Naive B cell (primary cell): ENCODE measurements around the gene TMEM191C. TPM values are rescaled to one million over a fixed set of nuclear protein-coding genes. Genes with fewer than 3 reads are reported as not detected.
"Not testable (repeated sequence)": the region's sequence is repeated elsewhere in the genome, so short reads cannot be mapped to it uniquely, and the experiment has no call there.

Experiments
- ATAC-seq, 2 donors: fragments of 150-1000 bp; cut with Tn5 transposase; 2 replicates each; pipeline ENCODE4 v1.10.0; 2021; ENCODE audit warnings: low read depth in 2 of 2, mild to moderate bottlenecking in 2 of 2, moderate library complexity in 2 of 2
- DNase-seq: peaks from one replicate; pipeline ENCODE4 v3.0.0; 2022
- H3K27ac Mint-ChIP-seq, 6 donors: one replicate each; pipeline ENCODE4 v1.8.0; 2020 to 2022; ENCODE audit warnings: mild to moderate bottlenecking in 6 of 6, mixed read lengths in 6 of 6, moderate library complexity in 5 of 6, inconsistent platforms in 2 of 6
- H3K27me3 Mint-ChIP-seq, 3 donors: one replicate each; pipeline ENCODE4 v1.8.0; 2021 to 2022; ENCODE audit warnings: mixed read lengths in 3 of 3, mild to moderate bottlenecking in 1 of 3
- H3K36me3 Mint-ChIP-seq, 2 donors: one replicate each; pipeline ENCODE4 v1.8.0; 2020 to 2022; ENCODE audit warnings: mixed read lengths in 2 of 2, inconsistent platforms in 1 of 2, mild to moderate bottlenecking in 1 of 2
- H3K4me1 Mint-ChIP-seq, 3 donors: one replicate each; pipeline ENCODE4 v1.8.0; 2020 to 2022; ENCODE audit warnings: mixed read lengths in 3 of 3, inconsistent platforms in 1 of 3, mild to moderate bottlenecking in 1 of 3, moderate library complexity in 1 of 3
- H3K4me3 Mint-ChIP-seq, 8 donors: one replicate each; pipeline ENCODE4 v1.8.0; 2020 to 2022; ENCODE audit warnings: mild to moderate bottlenecking in 8 of 8, mixed read lengths in 8 of 8, moderate library complexity in 8 of 8, inconsistent platforms in 2 of 8
- H3K9me3 Mint-ChIP-seq, 7 donors: one replicate each; pipeline ENCODE4 v1.8.0; 2020 to 2022; ENCODE audit warnings: mixed read lengths in 7 of 7, mild to moderate bottlenecking in 5 of 7, inconsistent platforms in 2 of 7, moderate library complexity in 1 of 7
- polyA plus RNA-seq, 6 donors: library from polyadenylated mRNA; unstranded; fragments of 300-500 nt; fragmentation: Illumina TruSeq; gene quantifications; one replicate each; pipeline ENCODE4 v1.2.3, GENCODE V29; 2021; ENCODE audit warnings: low read depth in 6 of 6

Gene TMEM191C
- polyA plus RNA-seq, 6 donors from 2014 or later = 0.62 to 2.5 (median 1.6) TPM

DNA sequence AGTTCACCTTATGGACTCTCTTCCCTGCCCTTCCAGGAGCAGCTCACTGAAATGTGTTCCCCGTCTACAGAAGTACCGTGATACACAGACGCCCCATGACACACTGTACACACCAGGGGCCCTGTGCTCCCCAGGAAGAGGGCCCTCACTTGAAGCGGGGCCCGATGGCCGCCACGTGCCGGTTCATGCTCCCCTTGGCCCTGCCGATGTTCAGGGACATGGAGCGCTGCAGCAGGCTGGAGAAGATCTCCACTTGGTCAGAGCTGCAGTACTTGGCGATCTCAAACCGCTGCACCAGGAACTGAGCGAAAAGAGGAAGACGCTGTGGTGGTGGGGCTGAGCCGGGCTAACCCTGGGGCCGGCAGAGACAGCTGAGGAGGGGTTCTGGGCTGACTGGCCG is 20.5 kb downstream of the TMEM191C start:
- DNase-seq, H3K4me3 Mint-ChIP-seq, H3K27ac Mint-ChIP-seq, H3K36me3 Mint-ChIP-seq, H3K4me1 Mint-ChIP-seq, H3K27me3 Mint-ChIP-seq, H3K9me3 Mint-ChIP-seq, ATAC-seq: not testable (repeated sequence)

DNA sequence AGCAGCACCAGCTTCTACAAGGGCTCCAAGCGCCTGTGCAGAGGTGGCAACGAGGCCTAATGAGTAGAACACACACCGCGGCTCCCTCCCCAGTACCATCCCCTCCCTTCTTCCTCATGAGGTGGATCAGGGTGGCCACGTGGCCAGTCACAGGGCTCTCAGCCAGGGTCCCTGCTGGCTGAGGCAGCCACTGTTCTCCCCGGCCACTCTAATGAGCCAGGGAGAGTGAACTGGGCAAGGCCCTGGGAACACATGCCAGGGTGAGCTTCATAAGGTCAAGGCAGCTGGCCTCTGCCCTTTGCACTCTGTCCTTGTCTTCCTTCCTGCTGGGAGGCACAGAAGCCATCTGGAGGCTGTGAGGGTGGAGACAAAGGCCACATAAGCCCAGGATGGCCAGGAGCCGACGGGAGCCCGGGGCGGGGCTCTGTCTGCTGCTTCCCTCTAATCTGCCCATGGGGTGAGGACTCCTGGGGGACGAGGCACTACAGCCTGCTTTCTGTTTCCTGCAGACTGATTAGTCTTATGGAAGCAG is 22.0 kb downstream of the TMEM191C start:
- not testable (repeated sequence) for ATAC-seq, H3K4me3 Mint-ChIP-seq, H3K36me3 Mint-ChIP-seq, H3K27me3 Mint-ChIP-seq, H3K9me3 Mint-ChIP-seq, H3K27ac Mint-ChIP-seq, H3K4me1 Mint-ChIP-seq, DNase-seq

DNA sequence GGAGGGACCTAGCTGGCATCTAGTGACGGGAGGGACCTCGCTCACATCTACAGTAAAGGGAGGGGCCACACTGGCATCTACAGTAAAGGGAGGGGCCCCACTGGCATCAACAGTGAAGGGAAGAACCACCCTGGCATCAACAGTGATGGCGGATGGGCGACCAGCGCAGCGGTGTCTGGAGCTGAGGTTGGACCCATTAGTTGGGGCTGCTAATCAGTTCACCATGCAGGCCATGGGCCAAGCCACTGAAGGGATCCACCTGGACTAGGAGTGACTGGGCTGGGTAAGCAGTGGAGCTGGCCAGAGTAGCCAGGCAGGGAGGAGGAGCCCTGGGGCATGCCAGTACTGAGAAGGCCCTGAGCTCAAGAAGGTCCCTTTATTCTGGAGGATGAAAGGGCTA is 23.4 kb downstream of the TMEM191C start:
- H3K36me3 Mint-ChIP-seq, H3K4me1 Mint-ChIP-seq, ATAC-seq, H3K27me3 Mint-ChIP-seq, H3K4me3 Mint-ChIP-seq, DNase-seq, H3K27ac Mint-ChIP-seq, H3K9me3 Mint-ChIP-seq: not testable (repeated sequence)

DNA sequence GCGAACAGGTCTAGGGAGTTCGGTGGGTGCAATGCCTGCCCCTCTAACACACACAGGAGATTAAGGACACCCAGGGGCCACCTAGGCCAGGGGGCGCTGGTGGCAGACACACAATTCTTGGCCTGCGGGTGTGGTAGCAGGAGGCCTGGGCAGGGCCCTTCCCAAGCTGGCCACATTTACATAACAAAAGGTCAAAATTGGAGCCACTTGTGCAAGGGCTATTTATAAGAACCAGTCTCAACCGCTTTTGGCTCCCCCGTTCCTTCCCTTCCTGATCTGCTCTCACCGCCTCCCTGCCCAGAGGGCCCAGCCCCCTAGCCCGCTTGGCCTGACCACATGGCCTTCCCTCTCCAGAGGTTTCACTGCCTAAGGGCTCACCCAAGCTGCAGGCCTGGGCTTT is 25.1 kb downstream of the TMEM191C start:
- ATAC-seq = not testable (repeated sequence)

DNA sequence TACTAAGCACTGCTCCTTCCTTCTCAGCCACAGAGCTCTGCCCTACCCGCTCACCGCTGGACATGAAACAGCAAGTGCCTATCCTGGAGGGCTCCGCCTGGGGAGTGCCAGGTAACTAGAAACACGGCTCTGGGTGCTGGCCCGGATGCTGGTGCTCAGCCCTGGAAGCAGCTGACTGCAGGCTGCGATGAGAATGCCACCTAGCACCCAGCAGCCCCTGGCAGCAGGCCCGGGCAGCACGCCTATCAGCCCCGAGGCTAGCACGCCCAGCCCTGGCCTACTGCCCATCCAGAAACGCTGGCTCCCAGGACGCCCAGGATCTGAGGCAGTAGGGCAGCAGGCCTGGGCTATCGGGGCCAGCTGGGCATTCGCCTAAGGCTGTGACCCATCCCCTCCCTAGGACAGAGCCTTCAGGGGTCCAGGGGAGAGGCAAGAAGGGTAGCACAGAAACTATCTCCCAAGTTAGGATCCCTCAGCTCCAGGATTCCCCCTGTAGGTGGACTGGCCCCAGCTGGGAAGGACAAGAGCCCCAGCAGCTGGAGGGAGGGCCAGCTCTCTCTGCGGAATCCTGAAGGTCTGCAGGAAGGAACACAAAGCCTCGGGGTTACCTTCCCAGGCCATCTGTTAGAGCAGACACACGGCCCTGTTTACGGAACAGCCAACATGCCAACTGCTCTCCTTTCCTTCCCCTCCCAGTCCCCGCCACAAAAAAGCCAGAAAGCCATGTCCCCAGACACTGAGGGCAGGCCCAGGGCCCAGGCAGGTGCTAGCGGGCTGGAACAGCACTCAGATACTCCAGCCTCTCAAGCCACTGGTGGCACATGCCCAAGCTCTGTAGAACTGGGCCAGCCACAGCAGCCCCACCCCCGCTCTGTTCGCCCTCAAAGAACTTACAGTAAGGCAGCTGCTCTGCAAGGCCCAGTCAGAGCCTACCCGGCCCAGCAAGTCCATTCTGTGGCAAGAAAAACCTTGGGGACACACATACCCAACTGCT is 26.9 kb downstream of the TMEM191C start:
- not testable (repeated sequence) for H3K4me1 Mint-ChIP-seq, H3K27ac Mint-ChIP-seq, H3K9me3 Mint-ChIP-seq, DNase-seq, H3K36me3 Mint-ChIP-seq, H3K27me3 Mint-ChIP-seq, H3K4me3 Mint-ChIP-seq
- ATAC-seq = peak in 1 of 2 donors; percentile 16

More for the DNA sequence above, 25.1 kb downstream of the TMEM191C start:
- not testable (repeated sequence) for H3K36me3 Mint-ChIP-seq, H3K27me3 Mint-ChIP-seq, DNase-seq, H3K4me1 Mint-ChIP-seq, H3K4me3 Mint-ChIP-seq, H3K27ac Mint-ChIP-seq, H3K9me3 Mint-ChIP-seq

DNA sequence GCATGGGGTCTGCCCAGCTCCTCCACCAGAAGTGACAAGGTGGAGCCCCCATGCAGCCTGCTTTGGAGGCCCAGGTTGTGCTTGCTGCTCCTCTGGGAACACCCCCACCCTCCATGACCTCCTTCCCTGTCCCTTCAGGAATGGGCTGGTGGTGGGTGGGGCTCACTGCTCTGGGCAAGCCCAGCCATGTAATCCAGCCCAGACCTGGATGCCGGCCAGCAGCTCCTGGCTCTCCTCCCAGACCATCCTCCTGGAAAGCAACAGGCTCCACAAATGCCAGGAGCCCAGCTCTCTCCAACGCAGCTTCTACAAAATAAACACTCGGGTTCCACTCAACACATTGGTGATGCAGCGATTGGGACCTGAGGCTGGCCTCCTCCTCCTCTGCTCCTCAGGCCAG is 30.8 kb downstream of the TMEM191C start:
- ATAC-seq, H3K4me3 Mint-ChIP-seq, H3K4me1 Mint-ChIP-seq, DNase-seq, H3K9me3 Mint-ChIP-seq, H3K27ac Mint-ChIP-seq, H3K27me3 Mint-ChIP-seq, H3K36me3 Mint-ChIP-seq: not testable (repeated sequence)

DNA sequence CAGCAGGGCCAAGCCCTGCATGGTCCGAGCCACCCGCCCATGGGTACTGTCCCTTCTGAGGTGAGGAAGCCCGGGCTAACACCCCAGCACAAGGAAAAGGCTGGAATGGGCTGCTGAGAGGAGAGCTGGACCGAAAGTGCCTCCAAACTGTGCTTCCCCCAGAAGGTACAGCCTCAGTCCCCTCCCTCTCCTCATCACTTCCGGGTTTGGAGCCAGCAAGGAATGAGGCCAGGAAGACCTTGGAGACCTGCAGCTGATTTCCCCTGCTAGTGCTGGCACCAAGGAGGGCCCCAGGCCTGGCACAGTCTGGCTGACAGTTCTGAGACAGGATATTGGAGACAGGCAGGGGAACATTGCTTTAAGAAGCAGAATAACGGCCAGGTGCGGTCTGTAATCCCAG is 31.3 kb downstream of the TMEM191C start:
- not testable (repeated sequence) for H3K27ac Mint-ChIP-seq, H3K27me3 Mint-ChIP-seq, H3K9me3 Mint-ChIP-seq, ATAC-seq, H3K4me1 Mint-ChIP-seq, H3K36me3 Mint-ChIP-seq, DNase-seq, H3K4me3 Mint-ChIP-seq

DNA sequence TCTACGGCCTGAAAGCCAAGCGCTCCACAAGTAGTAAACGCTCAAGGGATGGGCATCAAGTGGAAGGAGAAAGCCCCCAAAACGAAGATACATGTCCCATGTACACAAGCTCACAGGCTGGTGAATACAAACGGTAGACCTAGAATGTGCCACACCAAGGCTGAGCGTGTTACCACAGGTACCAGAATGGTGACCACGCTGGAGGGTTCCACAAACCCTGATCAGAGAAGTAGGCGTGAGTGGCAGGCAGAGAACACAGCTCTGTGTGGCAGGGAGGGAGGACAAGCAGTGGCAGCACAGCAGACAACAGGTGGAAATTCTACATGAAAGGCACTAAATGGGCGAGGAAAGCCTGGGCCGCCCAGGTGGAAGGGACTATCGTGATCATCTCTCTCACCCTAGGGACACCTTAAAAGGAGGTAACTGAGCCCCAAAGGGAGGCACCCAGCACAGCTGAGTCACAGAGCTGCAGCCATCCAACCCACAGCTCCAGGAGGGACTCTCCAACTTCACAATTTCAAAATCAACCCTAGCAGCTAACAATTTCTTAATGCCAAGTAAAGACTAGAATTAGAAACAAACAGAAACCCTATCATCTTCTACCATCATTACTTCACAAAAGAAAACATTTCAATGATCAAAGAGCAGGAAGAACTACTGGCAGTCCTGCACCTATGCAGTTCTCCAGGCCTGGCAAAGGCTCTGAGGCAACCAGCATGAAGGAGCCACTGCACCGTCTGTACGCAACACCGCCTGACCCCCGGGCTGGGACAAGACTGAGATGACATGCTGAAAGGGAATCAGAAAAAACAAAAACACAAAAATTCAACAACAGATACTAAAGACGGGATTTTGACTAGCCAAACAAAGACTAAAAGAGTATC is 32.7 kb downstream of the TMEM191C start:
- not testable (repeated sequence) for H3K4me1 Mint-ChIP-seq, H3K27ac Mint-ChIP-seq, DNase-seq, H3K36me3 Mint-ChIP-seq, H3K9me3 Mint-ChIP-seq, ATAC-seq, H3K27me3 Mint-ChIP-seq, H3K4me3 Mint-ChIP-seq

DNA sequence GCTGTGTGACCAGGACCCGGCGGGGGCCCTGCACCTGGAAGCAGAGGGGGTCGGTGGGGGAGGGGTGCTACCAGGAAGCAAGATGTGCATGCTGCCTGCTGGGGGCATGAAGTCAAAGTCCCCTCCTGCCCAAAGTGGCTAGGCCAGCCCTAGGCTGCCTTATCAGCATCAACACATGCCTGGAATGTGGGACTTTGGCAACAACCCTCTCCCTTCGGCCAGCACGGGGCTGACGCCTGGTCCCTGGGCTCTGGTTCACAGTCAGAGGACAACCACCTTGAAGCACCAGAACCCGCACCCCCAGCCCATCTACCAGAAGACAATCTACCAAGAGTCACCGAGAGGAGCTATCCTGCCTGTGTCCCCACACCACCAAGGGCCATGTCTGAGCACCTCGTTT is 43.2 kb downstream of the TMEM191C start:
- H3K9me3 Mint-ChIP-seq, H3K27ac Mint-ChIP-seq, DNase-seq, ATAC-seq, H3K36me3 Mint-ChIP-seq, H3K27me3 Mint-ChIP-seq, H3K4me3 Mint-ChIP-seq, H3K4me1 Mint-ChIP-seq: not testable (repeated sequence)

DNA sequence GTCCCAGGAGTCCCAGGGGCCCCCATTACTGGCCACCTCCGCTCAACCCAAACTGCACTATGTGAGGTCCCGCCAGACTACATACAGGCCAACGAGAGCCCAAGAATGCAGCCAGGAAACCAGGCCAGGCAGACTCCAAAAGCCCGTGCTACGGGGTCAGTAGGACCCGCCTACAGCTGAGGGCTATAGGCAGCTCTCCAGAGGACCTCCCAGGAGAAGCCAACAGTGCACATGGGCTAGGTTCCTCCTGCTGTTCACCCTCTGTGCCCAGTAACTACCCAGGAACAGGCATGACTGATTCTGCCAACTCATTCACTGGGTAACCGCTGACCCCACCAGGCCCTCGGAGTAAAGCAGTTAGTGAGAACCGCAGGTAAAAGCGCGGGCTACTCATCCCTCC is 44.8 kb downstream of the TMEM191C start:
- H3K27ac Mint-ChIP-seq = not testable (repeated sequence)

DNA sequence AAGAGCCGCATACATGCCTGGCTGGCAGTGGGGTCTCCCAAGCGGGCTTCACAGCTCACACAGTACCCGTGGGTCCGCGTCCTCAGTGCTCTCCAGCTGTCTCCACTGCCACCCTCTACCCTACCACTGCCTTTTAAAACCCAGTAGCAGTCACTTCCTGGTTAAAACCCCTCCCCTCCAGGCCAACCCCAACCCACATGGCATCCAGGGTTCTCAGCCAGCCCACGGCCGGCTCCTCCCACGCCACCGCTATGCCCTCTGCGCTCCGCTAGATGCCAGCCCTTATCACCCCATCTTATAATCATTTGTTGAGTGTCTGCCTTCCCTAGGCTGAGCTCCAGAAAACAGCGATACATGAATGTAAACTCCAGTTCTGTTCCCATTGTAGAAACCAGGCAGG is 46.9 kb downstream of the TMEM191C start:
- not testable (repeated sequence) for H3K27ac Mint-ChIP-seq, H3K27me3 Mint-ChIP-seq, H3K4me3 Mint-ChIP-seq, H3K9me3 Mint-ChIP-seq, H3K36me3 Mint-ChIP-seq, DNase-seq, H3K4me1 Mint-ChIP-seq
- ATAC-seq = peak; percentile 84

More for the DNA sequence above, 44.8 kb downstream of the TMEM191C start:
- not testable (repeated sequence) for H3K27me3 Mint-ChIP-seq, DNase-seq, H3K36me3 Mint-ChIP-seq, H3K4me1 Mint-ChIP-seq, ATAC-seq, H3K4me3 Mint-ChIP-seq, H3K9me3 Mint-ChIP-seq

DNA sequence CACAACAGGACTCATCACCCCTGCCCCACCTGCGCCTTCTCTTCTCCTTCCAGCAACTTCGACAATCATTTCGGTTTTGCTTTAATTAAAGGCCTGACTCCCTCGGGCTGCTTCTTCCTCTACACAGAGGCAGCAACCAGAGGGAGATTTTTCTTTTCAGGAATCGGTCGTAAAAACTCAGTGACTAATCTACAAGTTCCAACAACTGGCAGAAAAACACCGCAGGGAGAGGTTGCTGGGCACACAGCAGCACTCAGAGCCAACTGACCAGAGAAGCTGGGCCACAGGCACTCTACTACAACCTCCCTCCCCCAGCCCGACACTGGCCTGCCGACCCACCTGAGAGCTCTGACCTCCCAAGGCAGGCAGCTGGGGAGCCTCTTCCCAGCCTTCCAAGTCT is 48.0 kb downstream of the TMEM191C start:
- not testable (repeated sequence) for DNase-seq, ATAC-seq, H3K27me3 Mint-ChIP-seq

DNA sequence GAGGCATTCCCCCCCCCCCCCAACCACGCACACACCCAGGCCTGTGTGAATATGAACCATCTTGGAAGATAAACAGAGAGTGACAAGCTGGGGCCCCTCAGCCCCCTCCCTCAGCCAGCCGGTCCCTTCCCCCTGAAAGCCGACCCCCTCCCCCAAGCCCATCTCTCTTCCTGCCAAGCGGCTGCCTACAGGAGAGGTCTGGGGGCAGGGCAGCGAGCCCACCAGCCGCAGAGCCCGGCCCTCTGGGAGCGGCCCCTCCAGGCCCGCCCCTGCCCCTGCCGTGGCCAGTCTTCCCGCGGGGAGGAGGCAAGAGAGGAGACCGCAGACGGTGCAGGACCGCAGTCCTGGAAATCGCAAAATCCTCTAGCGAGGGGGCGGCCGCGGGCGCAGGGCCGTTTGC is 49.3 kb downstream of the TMEM191C start:
- H3K9me3 Mint-ChIP-seq = not testable (repeated sequence)

More for the DNA sequence above, 48.0 kb downstream of the TMEM191C start:
- H3K36me3 Mint-ChIP-seq, H3K9me3 Mint-ChIP-seq, H3K4me3 Mint-ChIP-seq, H3K4me1 Mint-ChIP-seq, H3K27ac Mint-ChIP-seq: not testable (repeated sequence)

More for the DNA sequence above, 49.3 kb downstream of the TMEM191C start:
- not testable (repeated sequence) for H3K4me1 Mint-ChIP-seq, H3K27me3 Mint-ChIP-seq, H3K4me3 Mint-ChIP-seq, ATAC-seq, H3K27ac Mint-ChIP-seq, H3K36me3 Mint-ChIP-seq, DNase-seq
